ENCODE results near the gene CSTB.

CSTB gene

DNA sequence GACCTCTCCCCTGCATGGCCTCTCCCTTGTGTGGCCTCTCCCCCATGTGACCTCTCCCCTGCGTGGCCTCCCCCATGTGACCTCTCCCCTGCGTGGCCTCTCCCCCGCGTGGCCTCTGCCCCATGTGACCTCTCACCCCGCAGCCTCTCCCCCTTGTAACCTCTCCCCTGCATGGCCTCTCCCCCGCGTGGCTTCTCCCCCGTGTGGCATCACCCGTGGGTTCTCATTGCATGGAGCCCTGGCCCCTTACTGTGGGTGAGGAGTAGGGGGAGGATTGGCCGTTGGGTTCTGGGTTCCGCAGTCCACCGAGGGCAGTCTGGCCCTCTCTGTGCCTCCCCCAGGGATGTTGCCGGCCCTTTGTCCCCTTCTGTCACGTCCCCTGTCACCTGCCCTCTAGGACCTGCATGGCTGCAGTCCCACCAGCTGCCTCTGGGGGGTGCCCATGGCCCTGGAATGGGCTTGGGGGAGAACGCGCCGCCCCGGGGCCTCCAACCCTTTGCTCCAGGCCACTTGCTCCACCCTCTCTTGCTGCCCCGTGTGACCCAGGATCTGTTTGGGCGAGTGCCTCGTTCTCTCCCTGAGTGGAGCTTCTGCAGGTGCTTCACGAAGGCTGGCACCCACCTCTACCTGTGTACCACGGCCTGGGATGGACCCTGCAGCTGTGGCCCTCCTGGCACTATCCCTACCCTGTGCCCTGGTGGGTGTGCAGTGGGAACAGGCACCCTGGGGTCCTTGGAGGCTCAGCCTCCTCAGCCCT lies 34.6 kb upstream of the CSTB start:
- peak; percentile 62 to 72 for DNase-seq (ENCODE audit: low read depth in 2 of 2)

DNA sequence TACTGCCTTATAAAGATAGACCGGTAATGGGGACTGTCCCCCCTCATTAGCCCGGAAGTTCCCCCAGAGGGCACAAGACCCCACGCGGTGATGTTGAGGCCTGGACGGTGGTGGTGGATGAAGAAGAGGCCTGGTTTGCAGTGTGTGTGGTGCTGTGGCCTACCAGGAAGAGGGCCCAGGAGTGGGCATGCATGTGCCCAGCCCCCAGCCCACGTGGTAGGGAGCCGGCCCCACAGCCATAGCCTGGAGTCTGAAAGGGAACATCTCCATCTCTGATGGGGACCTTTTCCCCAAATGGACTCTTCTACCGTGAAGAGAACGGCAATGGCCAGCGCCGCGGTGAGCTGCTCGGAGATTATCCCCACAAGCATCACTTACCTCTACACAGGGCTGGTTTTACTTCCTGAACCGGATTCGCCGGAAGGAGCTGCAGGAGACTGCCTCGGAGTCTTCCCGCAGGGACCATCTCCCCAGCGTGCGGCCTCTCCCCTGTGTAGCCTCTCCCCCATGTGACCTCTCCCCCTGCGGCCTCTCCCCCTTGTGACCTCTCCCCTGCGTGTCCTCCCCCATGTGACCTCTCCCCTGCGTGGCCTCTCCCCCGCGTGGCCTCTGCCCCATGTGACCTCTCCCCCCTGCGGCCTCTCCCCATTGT lies 33.9 kb upstream of the CSTB start:
- no peak for DNase-seq (ENCODE audit: low read depth in 2 of 2)

- DNase-seq (ENCODE audit: low read depth in 2 of 2), result no peak
These were observed 33.3 kb upstream of the CSTB start for GRCh38 chr21:43809346-43809799.

DNA sequence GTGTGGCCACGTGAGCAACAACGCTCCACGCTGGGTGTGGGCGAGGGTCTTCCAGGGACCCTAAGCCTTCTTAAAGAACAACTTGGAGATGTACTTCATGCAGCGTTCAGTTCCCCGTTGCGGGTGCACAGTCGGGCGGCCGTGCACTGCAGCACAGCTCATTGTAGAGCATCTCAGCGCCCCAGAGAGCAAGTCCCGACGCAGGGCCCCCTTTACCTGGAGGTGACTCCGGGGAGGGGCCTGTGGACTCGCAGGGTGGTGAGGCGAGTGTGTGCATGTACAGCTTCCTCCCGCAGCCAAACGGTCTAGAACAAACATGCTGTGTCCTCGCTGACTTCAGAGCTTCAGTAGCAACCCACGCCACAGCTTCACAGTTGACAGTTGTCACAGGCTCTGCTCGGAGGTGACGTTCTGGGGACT lies 32.7 kb upstream of the CSTB start:
- no peak for DNase-seq (ENCODE audit: low read depth in 2 of 2)

DNA sequence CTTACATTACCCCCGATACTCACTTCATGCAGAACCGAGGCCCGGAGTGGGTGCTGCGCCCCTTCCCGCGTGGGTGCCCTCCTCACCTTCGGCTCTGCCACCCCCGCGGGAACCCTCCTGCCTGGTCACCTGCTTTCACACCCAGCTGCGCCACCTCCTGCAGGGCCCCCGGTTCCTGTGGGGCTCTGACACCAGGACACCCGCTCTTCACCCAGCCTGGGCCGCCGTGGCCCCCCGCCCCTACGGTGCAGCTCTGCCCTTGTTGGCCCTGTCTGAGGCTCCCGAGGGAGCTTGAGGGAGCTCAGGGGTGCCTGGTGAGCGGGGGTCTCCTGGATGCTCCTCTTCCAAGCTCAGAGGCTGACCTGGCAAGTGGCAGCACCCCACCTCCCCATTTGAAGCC lies 32.3 kb upstream of the CSTB start:
- DNase-seq (ENCODE audit: low read depth in 2 of 2), result no peak

DNA sequence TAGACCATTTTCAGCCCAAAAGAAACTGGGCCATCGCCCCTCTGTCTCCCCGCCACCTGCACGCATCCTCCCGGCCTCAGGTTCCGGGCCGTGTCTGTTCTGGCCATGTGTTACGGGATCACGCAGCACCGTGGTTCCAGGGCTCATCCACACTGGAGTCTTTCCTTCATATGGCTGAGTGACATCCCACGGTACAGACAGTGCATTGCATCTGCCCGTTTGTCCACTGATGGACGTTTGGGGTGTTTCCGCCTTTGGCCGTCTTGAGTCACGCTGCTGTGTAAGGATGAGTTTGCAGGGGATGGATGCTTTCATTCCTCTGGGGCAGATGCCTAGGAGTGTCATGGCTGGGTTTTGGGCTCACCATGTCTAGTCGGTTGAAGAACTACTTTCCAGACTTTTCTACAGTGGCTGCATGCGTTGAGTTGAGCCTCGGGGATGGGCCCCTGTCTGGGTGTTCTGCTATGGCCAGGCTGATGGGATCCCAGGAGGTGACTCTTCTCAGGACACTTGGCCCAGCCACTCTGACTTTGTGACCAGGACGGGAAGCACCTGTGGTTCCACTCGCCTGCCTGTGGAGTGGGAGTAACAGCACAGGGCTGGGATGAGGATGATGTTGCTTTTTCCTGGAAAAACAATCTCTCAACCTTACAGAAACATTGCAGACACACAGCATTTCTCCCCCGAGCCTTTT lies 30.1 kb upstream of the CSTB start:
- no peak for DNase-seq (ENCODE audit: low read depth in 2 of 2)

- DNase-seq (ENCODE audit: low read depth in 2 of 2), result no peak
These were observed 29.2 kb upstream of the CSTB start for GRCh38 chr21:43805275-43805800.

- no peak for DNase-seq (ENCODE audit: low read depth in 2 of 2)
These were observed 27.6 kb upstream of the CSTB start for GRCh38 chr21:43803558-43804300.

- DNase-seq (ENCODE audit: low read depth in 2 of 2), result no peak
These were observed 26.7 kb upstream of the CSTB start for GRCh38 chr21:43802713-43803313.

DNA sequence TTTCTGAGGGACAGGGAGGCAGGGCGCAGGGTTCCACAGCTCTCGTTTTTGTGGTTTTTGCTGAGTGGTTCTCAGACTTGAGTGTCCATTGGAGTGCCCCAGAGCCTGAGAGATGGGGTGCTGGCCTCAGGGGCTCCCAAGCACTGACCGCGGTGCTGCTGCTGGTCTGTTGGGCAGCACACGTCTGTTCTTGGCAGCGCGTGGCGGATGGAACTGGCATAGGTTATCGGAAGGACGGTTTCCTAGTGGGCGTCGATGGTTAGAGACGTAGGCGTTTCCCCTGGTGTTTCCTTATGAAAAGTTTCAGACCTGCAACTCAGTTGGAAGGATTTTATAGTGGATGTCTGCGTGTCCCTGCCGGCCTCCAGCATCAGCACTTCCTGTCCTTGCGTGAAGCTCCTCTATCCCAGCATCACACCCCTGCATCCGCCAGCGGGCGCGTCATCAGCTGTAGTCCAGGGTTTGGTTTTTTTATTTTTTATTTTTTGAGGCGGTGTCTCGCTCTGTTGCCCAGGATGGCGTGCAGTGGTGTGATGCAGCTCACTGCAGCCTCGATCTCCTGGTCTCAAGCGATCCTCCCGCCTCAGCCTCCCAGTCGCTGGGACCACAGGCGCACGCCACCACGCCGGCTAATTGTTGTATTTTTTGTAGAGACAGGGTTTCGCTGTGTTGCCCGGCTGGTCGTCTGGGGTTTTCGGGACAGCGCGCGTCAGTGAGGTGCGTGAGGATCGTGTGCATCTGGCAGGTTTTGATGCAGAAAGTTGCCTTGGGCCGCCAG lies 25.1 kb upstream of the CSTB start:
- no peak for DNase-seq (ENCODE audit: low read depth in 2 of 2)

DNA sequence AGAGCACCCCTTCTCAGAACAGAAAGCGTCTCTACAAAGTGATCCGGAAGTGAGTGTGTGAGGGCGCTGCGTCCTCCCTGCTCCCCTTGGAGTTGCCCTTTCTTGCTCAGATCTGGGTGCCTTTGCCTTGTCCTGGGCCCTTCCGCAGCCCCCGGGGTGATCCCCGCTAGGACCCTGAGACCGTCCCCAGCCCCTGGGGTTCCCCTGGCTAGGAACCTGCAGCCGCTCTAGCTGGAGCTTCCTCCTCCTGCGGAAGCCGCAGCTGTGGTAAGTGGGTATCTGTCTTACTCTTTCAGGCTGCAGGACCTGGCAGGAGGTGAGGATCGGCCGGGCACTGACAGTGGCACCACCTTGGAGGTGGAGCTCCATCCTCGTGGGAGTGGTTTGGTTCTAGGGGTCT lies 24.5 kb upstream of the CSTB start:
- DNase-seq (ENCODE audit: low read depth in 2 of 2), result no peak

- no peak for DNase-seq (ENCODE audit: low read depth in 2 of 2)
These were observed 24.0 kb upstream of the CSTB start for GRCh38 chr21:43800124-43800523.

GRCh38 chr21:43799301-43799840 lies 23.3 kb upstream of the CSTB start:
- no peak for DNase-seq (ENCODE audit: low read depth in 2 of 2)

DNA sequence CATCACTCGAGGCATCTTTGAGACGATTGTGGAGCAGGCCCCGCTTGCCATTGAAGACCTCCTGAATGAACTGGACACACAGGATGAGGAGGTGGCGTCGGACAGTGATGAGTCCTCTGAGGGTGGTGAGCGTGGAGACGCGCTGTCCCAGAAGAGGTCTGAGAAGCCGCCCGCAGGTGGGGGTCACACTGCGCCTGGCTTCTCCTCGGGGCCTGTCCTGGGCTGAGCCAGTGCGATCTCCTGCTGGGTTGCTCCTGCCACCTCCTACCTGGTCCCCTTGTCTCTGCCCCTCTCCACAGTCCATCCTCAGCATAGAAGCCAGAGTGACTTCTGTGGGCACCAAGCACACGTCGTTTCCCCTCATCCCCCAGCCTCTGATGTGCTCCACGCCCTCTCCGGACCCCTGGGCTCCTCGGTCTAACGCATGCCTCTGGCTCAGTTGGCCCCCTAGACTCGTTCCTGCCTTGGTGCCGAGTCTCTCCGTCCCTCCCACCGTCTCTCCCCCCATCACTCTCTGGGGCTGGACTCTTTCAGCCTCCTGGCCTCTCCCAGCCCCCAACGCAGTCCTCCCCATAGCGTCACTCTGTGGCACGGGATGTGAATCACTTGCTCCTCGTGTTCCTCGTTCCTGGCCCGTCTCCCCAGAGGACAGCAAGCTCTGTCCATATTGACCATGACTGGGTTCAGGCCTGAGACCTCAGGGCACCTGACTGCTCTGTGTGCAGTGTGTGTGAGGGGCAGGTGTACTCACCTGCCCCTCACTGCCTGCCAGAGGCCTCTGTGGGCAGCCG lies 22.0 kb upstream of the CSTB start:
- no peak for DNase-seq (ENCODE audit: low read depth in 2 of 2)

- DNase-seq (ENCODE audit: low read depth in 2 of 2), result no peak
These were observed 21.3 kb upstream of the CSTB start for GRCh38 chr21:43797415-43797814.

DNA sequence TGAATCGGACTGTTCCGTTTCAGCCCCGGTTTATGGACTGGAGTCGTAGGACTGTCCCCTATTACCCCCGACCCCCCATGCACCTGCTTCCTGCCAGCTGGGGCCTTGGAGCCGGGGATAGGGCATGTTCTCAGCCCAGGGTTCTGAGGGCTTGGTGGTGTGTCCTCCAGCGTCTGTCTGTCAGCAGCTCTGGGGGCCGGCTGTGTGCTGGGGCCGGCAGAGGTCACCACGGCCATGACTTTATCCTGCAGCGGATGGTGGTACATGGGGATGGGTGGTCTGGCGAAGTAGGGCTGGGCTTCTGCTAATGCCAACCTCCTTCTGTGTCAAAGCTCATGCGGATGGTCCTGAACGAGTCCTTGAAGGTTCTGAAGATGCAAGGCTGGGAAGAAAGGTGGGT lies 18.7 kb upstream of the CSTB start:
- no peak for DNase-seq (ENCODE audit: low read depth in 2 of 2)

DNA sequence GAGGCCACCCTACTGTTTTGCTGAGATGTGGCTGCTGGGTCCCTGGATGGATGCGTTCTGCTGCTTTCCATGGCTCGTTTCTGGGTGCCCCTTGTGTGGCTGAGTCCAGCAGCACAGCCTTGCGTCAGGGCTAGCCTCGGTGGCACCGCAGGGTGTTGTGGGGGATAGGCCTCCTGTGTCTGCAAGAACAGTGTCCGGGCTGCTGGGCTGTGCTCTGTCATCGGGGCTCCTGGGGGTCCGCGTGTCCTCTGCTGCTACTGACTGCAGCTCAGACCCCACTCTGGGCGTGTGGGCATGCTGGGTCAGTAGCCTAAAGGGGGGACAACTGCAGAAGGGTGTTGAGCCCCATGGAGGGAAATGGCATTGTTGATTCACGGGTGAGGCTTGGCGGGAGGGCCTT lies 18.2 kb upstream of the CSTB start:
- DNase-seq (ENCODE audit: low read depth in 2 of 2), result no peak

DNA sequence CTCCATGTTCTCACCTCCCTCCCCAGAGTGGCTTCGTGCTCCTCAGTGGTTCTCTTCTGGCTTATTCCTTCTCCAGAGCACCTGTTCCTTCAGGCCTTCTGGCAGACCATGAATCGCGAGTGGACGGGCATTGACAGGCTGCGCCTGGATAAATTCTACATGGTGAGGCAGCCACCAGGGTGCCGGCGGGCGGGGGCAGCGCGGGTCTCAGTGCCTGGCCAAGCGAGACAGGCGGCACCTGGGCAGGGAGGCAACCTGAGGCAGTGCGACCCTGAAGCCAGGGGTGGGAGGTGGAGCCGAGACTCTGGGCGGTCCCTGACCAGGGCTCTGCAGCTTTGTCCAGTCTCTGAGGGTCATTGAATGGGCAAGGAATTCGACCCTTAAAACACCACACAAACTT lies 17.1 kb upstream of the CSTB start:
- no peak for DNase-seq (ENCODE audit: low read depth in 2 of 2)

DNA sequence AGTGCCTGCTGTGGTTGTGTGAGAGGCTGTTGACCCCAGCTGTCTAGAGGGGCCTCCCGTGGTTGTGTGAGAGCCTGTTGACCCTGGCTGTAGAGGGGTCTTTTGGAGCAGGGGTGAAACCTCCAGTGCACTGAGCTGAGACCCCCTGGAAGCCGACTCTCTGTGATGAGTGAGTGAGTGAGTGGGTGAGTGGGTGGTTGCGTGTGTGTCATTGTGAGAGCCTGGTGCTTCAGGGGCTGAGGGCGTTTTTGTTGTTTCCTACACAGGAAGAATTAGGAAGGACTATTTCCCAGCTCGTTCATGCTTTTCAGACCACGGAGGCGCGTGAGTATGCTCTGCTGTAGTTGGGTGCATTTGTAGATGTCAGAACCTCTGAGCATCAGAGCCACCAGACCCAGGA lies 16.3 kb upstream of the CSTB start:
- no peak for DNase-seq (ENCODE audit: low read depth in 2 of 2)

Measured in stimulated activated CD8-positive, alpha-beta memory T cell treated with anti-CD3 and anti-CD28 coated beads, Interleukin-15, amount 100 ng/mL, for 4 hours (primary cell).